ENCODE results near the gene LAPTM4A. TPM values are rescaled to one million over a fixed set of nuclear protein-coding genes. Genes with fewer than 3 reads are reported as not detected.

LAPTM4A gene
- polyA plus RNA-seq, 2 of the 4 experiments (the other 2 are of a cell fraction), result 275 to 509 TPM

GRCh38 chr2:20095469-20095868 lies 44.0 kb upstream of the LAPTM4A start:
- Histone ChIP-seq H3K4me1 (peaks cover 38% of the 10 kb centered on the region), H3K27ac (no peak overlapping the region), H3K4me2 (no peak overlapping the region), H3K4me3 (no peak overlapping the region), H3K9me3 (no peaks in the 10 kb centered on the region)
- FAIRE-seq (no peak), DNase-seq (ENCODE audit: low read depth in 1 of 2, low spot score in 1 of 2) (no peak), ATAC-seq (no peak)
- ChIA-PET CTCF (interaction anchor here (0.5 to 11.3 kb wide), 18 partner anchors 9 to 162 kb away, joined by 3 to 146 read pairs (median 4); partner anchors contain the start of gene MATN3), POLR2A (interaction anchor here (6.9 kb wide), 1 partner anchor 44 kb away, joined by 48 read pairs; the partner anchor contains the start of gene LAPTM4A)
- 49% methylated on average over 1 of the region's 1 CpG for WGBS (ENCODE audit: missing lambda C conversion rate)
- TF ChIP-seq TFCP2L1 (CRISPR knock-in tag; IDR thresholded peaks at IDR 0.05), result no peak
- TF ChIP-seq HES2 (IDR thresholded peaks at IDR 0.05), result no peak
- TF ChIP-seq CHD4 (IDR thresholded peaks at IDR 0.05; ENCODE audit: borderline replicate concordance), result no peak
- no peak for TF ChIP-seq BHLHE40 (IDR thresholded peaks at IDR 0.05; ENCODE audit: low read depth, low read length)
- peak in 1 of 2 experiments; percentile 22; a peak in 1 of 4 replicates for TF ChIP-seq CEBPB (IDR thresholded peaks at IDR 0.05)
- no peak for TF ChIP-seq REST (IDR thresholded peaks at IDR 0.05)

GRCh38 chr2:20094955-20095354 lies 43.5 kb upstream of the LAPTM4A start:
- Histone ChIP-seq H3K4me3 (no peak overlapping the region), H3K4me1 (peaks cover 38% of the 10 kb centered on the region), H3K27ac (no peak overlapping the region), H3K9me3 (no peaks in the 10 kb centered on the region), H3K4me2 (no peak overlapping the region)
- DNase-seq (ENCODE audit: low read depth in 1 of 2, low spot score in 1 of 2) (no peak), ATAC-seq (no peak), FAIRE-seq (no peak)
- CTCF ChIA-PET, result interaction anchor here (0.7 to 11.3 kb wide), 21 partner anchors 8 to 196 kb away, joined by 3 to 146 read pairs (median 5); partner anchors contain the start of genes LAPTM4A and MATN3
- no peak for TF ChIP-seq MAX (IDR thresholded peaks at IDR 0.05)
- no peak for TF ChIP-seq CHD2 (IDR thresholded peaks at IDR 0.05; ENCODE audit: low read length, partially characterized antibody)
- TF ChIP-seq ZC3H11A (IDR thresholded peaks at IDR 0.05), result no peak
- TF ChIP-seq CHD4 (IDR thresholded peaks at IDR 0.05; ENCODE audit: borderline replicate concordance), result no peak
- POLR2A ChIA-PET, result interaction anchor here (6.9 kb wide), 1 partner anchor 44 kb away, joined by 48 read pairs; the partner anchor contains the start of gene LAPTM4A

- WGBS (ENCODE audit: missing lambda C conversion rate), result 98% methylated on average over 5 of the region's 5 CpGs
- Histone ChIP-seq H3K4me2 (no peak overlapping the region), H3K9me3 (no peaks in the 10 kb centered on the region), H3K4me1 (peaks cover 38% of the 10 kb centered on the region), H3K4me3 (no peak overlapping the region), H3K27ac (peak overlapping the region; percentile 70 to 82; a peak in 5 of 6 replicates)
- DNase-seq (ENCODE audit: low read depth in 1 of 2, low spot score in 1 of 2) (no peak), ATAC-seq (no peak), FAIRE-seq (no peak)
- POLR2A ChIA-PET, result interaction anchor here (0.6 to 6.9 kb wide), 4 partner anchors 43 to 141 kb away, joined by 3 to 48 read pairs (median 5); partner anchors contain the start of gene LAPTM4A
- TF ChIP-seq BHLHE40 (IDR thresholded peaks at IDR 0.05; ENCODE audit: low read depth, low read length) (no peak), JUN (IDR thresholded peaks at IDR 0.05) (no peak), USF2 (IDR thresholded peaks at IDR 0.05) (no peak), CHD2 (IDR thresholded peaks at IDR 0.05; ENCODE audit: low read length, partially characterized antibody) (no peak), JUNB (IDR thresholded peaks at IDR 0.05) (no peak), HES2 (IDR thresholded peaks at IDR 0.05) (no peak), SMC3 (IDR thresholded peaks at IDR 0.05) (no peak), RCOR1 (IDR thresholded peaks at IDR 0.05; ENCODE audit: low read depth, low read length) (no peak), ZFP36 (IDR thresholded peaks at IDR 0.05; ENCODE audit: borderline replicate concordance, partially characterized antibody) (no peak)
- CTCF ChIA-PET, result interaction anchor here (0.6 to 11.3 kb wide), 34 partner anchors 8 to 256 kb away, joined by 3 to 146 read pairs (median 4); partner anchors contain the start of genes LAPTM4A and MATN3
Observed at GRCh38 chr2:20094142-20094755, 42.8 kb upstream of the LAPTM4A start.

Measured in A549 (cell line).